ENCODE data around the gene EGFL7. TPM values are rescaled to one million over a fixed set of nuclear protein-coding genes. Genes with fewer than 3 reads are reported as not detected.
A peak's percentile ranks its signal among the peaks of the same experiment; 100 is the strongest.

EGFL7 gene
- total RNA-seq, 1 experiment from 2014 or later: 53.1 TPM

DNA sequence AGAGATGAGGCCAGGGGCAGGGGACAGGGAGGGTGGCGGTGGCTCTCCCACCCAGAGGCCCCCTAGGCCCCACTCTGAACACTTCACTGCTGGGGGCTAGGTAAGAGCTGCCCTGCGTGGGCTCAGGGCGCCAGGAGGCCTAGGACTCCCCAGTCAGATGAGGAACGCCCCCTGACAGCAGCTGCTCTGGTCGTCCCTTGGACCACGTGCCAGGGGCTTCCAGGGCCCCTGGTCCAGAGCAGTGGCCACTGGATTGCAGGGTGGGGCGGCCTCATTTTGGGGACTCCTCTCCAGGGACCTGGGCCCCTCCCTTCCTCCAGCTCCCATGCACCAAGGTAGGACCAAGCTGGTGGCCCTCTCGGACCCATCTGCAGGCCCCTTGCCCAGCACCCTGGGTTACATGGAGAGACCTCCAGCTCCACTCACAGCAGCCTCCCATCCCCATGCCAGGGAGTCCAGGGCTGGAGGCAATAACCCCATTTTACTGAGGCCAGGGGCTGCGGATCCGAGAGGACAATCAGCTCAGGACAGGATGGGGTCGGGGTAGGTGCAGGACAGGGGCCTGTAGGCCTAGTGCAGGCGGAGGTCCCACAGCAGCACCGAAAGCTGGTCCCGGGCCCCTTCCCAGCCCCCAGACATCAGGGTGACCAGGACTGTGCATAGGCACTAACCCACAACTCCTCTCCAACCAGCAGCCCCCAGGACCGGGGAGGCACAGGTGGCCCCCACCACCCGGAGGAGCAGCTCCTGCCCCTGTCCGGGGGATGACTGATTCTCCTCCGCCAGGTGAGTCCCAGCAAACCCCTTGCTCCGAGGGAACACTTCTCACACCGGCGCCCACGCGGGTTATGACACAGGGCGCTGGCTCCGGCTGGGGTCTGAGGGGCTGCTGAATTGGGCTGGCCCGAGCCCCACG lies 1.5 kb downstream of the EGFL7 start:
- no peak overlapping the region for H3K4me3 ChIP-seq
- H3K4me2 ChIP-seq: no peak overlapping the region
- H3K9me3 ChIP-seq (ENCODE audit: insufficient read depth, low read depth): no peaks in the 10 kb centered on the region
- ChIA-PET POLR2A (ENCODE audit: unreplicated experiment) (no interaction called here), CTCF (interaction anchor here (0.6 kb wide), 1 partner anchor 13 kb away, joined by 5 read pairs; no protein-coding TSS in a partner anchor)
- H3K79me2 ChIP-seq (ENCODE audit: low read depth): no peaks in the 10 kb centered on the region
- no peaks in the 10 kb centered on the region for H3K9me2 ChIP-seq (ENCODE audit: insufficient read depth)
- H3F3A ChIP-seq (ENCODE audit: insufficient read depth, low read depth): peaks cover 11% of the 10 kb centered on the region; the same call in 1 of the 2 replicates
- H4K20me1 ChIP-seq (ENCODE audit: insufficient read depth): no peaks in the 10 kb centered on the region
- H3K4me1 ChIP-seq (replicated peaks; ENCODE audit: insufficient read depth): no peaks in the 10 kb centered on the region
- H3K27me3 ChIP-seq (ENCODE audit: insufficient read depth, low read depth): peaks cover 7% of the 10 kb centered on the region; the same call in 1 of the 2 replicates
- no peak for TF ChIP-seq CTCF (conservative IDR thresholded peaks at IDR 0.05)
- TF ChIP-seq EZH2 (IDR thresholded peaks at IDR 0.05; ENCODE audit: low read depth): no peak
- H3K27ac ChIP-seq: no peak overlapping the region
- BruUV-seq (replicated peaks): no TSS peak
- DNase-seq: no peak
- H2AFZ ChIP-seq: no peak overlapping the region
- intact Hi-C loops (cut with micrococcal nuclease; ENCODE audit: unreplicated experiment): no loop called here
- no peaks in the 10 kb centered on the region for H3K36me3 ChIP-seq (ENCODE audit: low read depth)

DNA sequence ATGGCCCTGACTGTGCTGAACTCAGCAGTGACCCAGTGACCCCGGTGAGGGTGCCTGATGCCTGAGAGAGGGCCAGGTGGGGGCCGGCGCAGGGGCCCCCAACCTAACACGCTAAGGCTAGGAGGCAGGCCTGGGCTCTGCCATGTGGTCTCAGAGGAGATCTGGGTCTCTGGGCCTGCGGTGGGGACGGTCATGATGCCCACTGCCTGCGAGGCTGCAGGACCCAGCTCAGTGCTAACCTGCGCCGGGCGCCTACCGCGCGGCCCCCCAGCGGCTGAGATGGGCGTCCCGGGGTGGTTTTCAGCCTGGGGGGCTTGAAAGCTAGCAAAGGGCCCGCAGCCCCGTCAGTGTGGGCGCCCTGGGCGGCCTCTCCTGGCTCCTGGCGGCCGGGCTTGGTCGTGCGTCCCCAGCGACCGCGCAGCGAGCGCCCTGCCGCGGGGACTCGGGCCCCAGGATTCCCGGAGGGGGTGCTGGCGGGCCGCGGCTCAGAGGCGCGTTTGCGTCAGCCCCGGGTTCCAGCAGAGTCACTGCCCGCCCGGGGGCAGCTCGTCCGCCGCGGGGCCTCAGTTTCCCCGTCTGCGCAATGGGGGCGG lies 2.5 kb downstream of the EGFL7 start:
- H3K27me3 ChIP-seq (ENCODE audit: insufficient read depth, low read depth): no peaks in the 10 kb centered on the region
- no peaks in the 10 kb centered on the region for H4K20me1 ChIP-seq (ENCODE audit: insufficient read depth)
- H3F3A ChIP-seq (ENCODE audit: insufficient read depth, low read depth): peaks cover 11% of the 10 kb centered on the region; the same call in 1 of the 2 replicates
- H3K4me2 ChIP-seq: peak overlapping the region; percentile 55; the same call in 1 of the 2 replicates
- no peaks in the 10 kb centered on the region for H3K79me2 ChIP-seq (ENCODE audit: low read depth)
- DNase-seq: peak in 1 of 2 experiments; percentile 49
- H2AFZ ChIP-seq: no peak overlapping the region
- no TSS peak for BruUV-seq (replicated peaks)
- TF ChIP-seq EZH2 (IDR thresholded peaks at IDR 0.05; ENCODE audit: low read depth) (no peak), CTCF (conservative IDR thresholded peaks at IDR 0.05) (no peak; the same call in 1 of the 2 replicates)
- H3K4me3 ChIP-seq: peak overlapping the region; percentile 39; the same call in 1 of the 2 replicates
- no peaks in the 10 kb centered on the region for H3K4me1 ChIP-seq (replicated peaks; ENCODE audit: insufficient read depth)
- CTCF ChIA-PET: interaction anchor here (0.6 kb wide), 1 partner anchor 14 kb away, joined by 5 read pairs; no protein-coding TSS in a partner anchor
- intact Hi-C loops (cut with micrococcal nuclease; ENCODE audit: unreplicated experiment): no loop called here
- POLR2A ChIA-PET (ENCODE audit: unreplicated experiment): no interaction called here
- no peaks in the 10 kb centered on the region for H3K9me3 ChIP-seq (ENCODE audit: insufficient read depth, low read depth)
- no peaks in the 10 kb centered on the region for H3K36me3 ChIP-seq (ENCODE audit: low read depth)
- H3K27ac ChIP-seq: no peak overlapping the region
- no peaks in the 10 kb centered on the region for H3K9me2 ChIP-seq (ENCODE audit: insufficient read depth)

DNA sequence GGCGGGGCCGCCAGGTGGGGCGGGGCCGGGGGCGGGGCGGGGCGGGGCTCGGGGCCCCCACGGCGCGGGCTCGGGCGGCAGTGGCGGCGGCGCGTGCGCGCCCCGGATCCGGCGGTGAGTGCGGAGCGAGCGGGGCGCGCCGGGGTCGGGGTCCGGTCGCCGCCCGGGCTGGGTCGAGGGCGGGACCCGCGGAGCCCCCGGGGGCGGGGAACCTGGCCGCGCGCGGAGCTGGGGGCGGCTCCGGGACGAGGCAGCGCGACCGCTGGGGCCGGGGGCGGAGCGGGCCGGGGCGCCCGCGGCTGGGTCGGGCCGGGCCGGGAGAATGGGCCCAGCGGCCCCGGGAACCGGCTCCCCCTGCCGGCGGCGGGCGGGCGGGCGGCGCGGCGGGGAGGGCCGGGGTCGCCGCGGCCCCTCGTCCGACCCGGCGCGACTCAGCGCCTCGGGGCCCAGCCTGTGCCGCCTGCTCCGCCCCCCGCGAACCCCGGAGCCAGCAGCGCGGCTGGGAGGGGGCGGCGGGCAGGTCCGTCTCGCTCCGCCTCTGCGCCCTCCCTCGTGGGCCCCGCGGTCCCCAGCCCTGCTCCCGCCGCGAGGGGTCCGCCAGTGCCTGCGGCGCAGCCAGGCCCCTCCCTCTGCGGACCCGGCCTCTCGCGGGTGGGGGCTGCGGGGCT lies 3.1 kb downstream of the EGFL7 start:
- H3K9me3 ChIP-seq (ENCODE audit: insufficient read depth, low read depth): no peaks in the 10 kb centered on the region
- H4K20me1 ChIP-seq (ENCODE audit: insufficient read depth): no peaks in the 10 kb centered on the region
- H3K4me2 ChIP-seq: peak overlapping the region; percentile 70
- no peaks in the 10 kb centered on the region for H3K9me2 ChIP-seq (ENCODE audit: insufficient read depth)
- no peaks in the 10 kb centered on the region for H3K79me2 ChIP-seq (ENCODE audit: low read depth)
- no peak overlapping the region for H3K27ac ChIP-seq
- TF ChIP-seq CTCF (conservative IDR thresholded peaks at IDR 0.05): no peak
- TF ChIP-seq EZH2 (IDR thresholded peaks at IDR 0.05; ENCODE audit: low read depth): no peak
- peak overlapping the region; percentile 48; the same call in 1 of the 2 replicates for H3K4me3 ChIP-seq
- POLR2A ChIA-PET (ENCODE audit: unreplicated experiment): no interaction called here
- CTCF ChIA-PET: interaction anchor here (0.6 kb wide), 1 partner anchor 182 kb away, joined by 10 read pairs; no protein-coding TSS in a partner anchor
- H2AFZ ChIP-seq: no peak overlapping the region
- no peaks in the 10 kb centered on the region for H3K36me3 ChIP-seq (ENCODE audit: low read depth)
- no peaks in the 10 kb centered on the region for H3K27me3 ChIP-seq (ENCODE audit: insufficient read depth, low read depth)
- H3F3A ChIP-seq (ENCODE audit: insufficient read depth, low read depth): peaks cover 11% of the 10 kb centered on the region; the same call in 1 of the 2 replicates
- intact Hi-C loops (cut with micrococcal nuclease; ENCODE audit: unreplicated experiment): no loop called here
- peak in 1 of 2 experiments; percentile 48 for DNase-seq
- BruUV-seq (replicated peaks): no TSS peak
- no peaks in the 10 kb centered on the region for H3K4me1 ChIP-seq (replicated peaks; ENCODE audit: insufficient read depth)
